ENCODE results near the gene DLGAP4.
"Not testable (repeated sequence)": the region's sequence is repeated elsewhere in the genome, so short reads cannot be mapped to it uniquely, and the experiment has no call there.

Gene DLGAP4

GRCh38 chr20:36541227-36541767, 235.2 kb downstream of the DLGAP4 start, which contains the start of gene MYL9:
Gene MYL9, plus strand, starts transcription at chr20:36541519. Its CDS starts 3,366 bp downstream, at chr20:36544885.
- no peak for DNase-seq (ENCODE audit: low read depth, low spot score)

DNA sequence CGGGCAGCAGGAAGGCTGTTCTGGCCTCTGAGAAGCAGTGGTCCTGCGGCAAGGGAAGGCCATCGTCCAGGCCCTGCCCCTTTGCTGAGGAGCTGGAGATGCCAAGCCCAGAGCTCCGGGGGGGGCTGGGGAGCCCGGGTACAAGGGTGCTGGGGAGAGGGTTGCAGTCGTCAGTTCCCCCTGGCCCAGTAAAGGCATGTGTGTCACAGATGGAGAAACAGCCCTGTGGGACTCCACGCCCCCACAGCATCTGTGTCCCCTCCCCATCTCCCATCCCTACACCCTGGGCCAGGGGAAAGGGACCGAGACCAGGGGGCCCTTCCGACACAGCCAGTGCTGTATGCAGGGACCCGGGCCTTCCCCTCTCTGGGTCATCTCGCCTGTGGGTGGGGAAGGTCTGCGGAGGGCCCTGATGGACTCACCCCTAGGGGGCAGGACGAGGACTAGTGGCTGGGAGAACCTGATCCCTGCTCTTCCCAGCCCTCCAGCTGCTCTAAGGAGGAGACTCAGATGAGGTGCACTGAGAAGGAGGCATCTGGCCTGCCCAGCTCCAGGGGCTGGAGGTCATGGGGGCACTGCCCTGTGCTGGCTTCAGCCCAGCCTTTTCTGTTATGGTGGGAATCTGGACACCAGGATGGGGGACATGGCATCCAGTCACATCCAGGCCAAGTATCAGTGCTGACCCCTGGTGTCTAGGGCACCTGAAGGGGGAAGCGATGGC, 235.8 kb downstream of the DLGAP4 start:
- no peak for DNase-seq (ENCODE audit: low read depth, low spot score)

DNA sequence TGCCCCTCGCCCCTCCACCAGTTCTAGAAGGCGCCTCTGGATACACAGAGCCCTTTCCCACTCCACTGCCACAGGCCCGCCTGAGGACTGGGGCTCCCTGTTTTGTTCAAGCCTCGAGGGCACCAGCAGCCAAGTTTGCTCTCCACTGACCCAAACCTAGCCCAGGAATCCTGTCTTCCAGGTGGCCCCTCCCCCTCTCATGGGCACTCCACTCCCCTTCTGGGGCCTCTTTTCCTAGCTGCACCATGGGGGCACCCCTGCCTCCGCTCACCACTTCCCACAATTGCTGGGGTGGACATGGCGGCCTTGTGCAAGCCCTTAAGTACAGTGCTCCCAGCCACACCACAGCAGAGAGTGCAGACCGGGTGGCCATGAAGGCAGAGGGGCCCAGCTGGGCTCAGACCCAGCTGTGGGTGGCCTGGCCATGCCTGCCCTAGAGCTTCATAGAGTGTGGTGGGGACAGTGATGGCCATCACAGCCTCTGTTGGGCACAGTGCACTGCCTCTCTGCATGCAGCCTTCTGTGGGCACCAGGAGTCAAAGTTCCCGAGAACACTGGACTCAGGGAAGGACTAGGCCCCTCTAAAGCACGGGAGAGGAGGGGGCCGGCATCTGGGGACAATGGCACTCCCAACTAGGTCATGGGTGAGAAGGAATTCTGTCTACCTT, 236.5 kb downstream of the DLGAP4 start:
- DNase-seq (ENCODE audit: low read depth, low spot score), result no peak

GRCh38 chr20:36543184-36544133, 237.3 kb downstream of the DLGAP4 start:
- DNase-seq (ENCODE audit: low read depth, low spot score), result no peak

DNA sequence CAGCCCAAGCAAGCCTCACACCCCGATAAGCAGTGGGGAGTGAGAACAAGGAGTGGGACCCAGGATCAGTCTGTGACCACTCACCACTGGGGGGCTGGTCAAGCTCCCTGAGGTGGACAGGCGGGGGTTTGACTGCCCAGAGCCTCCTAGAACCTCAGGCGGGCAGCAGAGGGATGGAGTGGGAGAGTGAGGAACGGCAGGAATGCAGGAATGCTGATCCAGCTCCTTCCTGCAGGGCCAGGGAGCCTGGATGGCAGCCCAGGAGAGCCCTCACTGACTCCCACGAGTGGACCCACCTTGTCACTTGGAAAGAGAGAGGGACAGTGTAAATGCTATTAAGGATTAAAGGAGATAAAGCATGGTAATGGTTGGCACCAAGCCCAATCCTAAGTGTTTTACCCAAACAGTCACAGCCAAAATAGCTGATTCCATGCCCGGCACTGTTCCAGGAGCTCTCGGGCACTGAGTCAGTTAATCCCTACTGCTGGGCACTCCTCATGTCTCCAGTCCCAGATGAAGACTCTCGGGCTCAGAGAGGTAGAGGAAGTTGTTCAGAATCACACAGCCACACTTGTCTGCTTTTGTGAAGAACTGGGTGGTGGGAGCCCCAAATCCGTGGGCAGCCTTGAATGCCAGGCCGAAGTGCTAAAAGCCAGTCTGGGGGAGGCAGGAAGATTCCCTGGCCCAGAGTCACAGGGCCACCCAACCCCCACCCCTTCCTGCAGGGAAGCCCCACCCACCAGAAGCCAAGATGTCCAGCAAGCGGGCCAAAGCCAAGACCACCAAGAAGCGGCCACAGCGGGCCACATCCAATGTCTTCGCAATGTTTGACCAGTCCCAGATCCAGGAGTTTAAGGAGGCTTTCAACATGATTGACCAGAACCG, 238.2 kb downstream of the DLGAP4 start:
- DNase-seq (ENCODE audit: low read depth, low spot score), result no peak

DNA sequence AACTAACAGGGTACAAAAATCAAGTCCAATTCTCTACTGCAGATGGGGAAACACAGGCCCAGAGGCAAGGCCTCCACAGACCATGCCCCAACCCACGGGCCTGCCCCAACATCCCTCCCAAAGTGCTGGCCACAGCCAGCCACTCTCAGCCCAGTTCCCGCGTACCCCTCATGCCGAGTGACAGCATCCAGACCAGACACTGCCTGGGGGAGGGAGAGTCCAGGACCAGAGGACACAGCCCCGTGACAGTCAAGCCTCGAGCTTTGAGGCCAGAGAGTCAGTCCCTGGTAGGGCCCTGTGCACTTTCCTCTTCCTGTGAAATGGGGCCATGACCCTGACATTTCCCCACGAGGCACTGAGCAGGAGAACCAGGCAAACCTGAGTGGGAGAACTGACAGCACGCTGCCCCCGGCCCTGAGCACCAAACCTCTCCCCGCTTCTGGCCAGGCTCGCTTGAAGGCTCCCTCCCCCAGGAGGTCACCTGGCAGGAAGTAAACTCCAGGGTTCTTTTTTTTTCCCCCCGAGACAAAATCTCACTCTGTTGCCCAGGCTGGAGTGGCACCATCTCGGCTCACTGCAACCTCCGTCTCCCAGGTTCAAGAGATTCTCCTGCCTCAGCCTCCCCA, 240.1 kb downstream of the DLGAP4 start:
- DNase-seq (ENCODE audit: low read depth, low spot score), result no peak

- no peak for DNase-seq (ENCODE audit: low read depth, low spot score)
Measured at GRCh38 chr20:36547186-36548005, 241.3 kb downstream of the DLGAP4 start.

- DNase-seq (ENCODE audit: low read depth, low spot score), result no peak
Measured at GRCh38 chr20:36548006-36548315, 241.8 kb downstream of the DLGAP4 start.

- no peak for DNase-seq (ENCODE audit: low read depth, low spot score)
Measured at GRCh38 chr20:36548704-36549627, 242.8 kb downstream of the DLGAP4 start.

DNA sequence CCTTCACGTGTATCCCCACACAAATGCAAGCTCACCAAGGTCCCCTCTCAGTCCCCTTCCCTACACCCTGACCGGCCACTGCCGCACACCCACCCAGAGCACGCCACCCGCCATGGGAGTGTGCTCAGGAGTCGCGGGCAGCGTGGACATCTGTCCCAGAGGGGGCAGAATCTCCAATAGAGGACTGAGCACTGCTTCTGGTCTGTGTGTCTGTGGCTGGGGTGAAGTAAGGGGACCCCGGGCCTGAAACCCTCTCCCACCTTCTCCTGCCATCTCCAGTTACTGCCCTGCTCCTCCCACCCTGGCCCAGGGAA, 243.4 kb downstream of the DLGAP4 start:
- DNase-seq (ENCODE audit: low read depth, low spot score), result no peak

GRCh38 chr20:36549942-36550789, 244.0 kb downstream of the DLGAP4 start:
- no peak for DNase-seq (ENCODE audit: low read depth, low spot score)

GRCh38 chr20:36550790-36551299, 244.7 kb downstream of the DLGAP4 start:
- DNase-seq (ENCODE audit: low read depth, low spot score), result no peak

DNA sequence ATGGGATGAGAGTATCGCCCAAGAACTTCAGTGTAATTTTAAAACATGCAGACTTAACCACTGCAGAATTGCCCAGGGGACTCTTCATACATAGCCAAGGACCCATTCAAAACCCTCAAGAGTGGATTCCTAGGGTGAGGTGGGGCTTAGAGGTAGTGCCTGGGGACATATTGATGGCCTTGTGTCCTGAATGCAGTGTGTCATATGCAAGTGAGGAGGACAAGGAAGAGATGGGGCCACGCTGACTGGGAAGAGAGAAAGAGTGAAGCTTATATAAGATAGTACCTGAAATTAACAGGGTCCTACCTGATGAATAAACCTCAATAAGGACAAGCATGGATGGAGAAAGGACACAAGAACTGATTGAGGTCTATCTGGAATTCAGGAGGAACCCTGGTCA, 249.1 kb downstream of the DLGAP4 start:
- DNase-seq (ENCODE audit: low read depth, low spot score), result no peak

DNA sequence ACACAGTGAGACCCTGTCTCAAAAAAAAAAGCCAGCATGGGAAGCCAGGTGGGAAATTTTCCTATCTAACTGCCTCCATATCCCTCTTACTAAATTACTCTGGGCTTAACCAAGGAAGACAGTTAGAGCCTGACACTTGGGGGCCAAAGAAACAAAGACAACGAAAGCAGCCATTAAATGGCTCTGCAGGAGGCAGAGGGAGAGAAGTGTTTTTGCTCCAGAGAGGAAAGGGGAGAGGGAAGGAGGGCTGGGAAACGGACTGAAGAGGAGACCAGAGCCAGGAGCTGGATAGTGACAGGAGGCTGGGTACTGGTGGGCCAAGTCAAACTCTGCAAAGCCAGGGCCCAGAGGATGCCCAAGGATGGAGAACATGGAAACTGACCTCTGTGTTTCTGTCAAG, 256.6 kb downstream of the DLGAP4 start:
- DNase-seq (ENCODE audit: low read depth, low spot score), result no peak

GRCh38 chr20:36563374-36563773, 257.2 kb downstream of the DLGAP4 start:
- DNase-seq (ENCODE audit: low read depth, low spot score), result no peak

DNA sequence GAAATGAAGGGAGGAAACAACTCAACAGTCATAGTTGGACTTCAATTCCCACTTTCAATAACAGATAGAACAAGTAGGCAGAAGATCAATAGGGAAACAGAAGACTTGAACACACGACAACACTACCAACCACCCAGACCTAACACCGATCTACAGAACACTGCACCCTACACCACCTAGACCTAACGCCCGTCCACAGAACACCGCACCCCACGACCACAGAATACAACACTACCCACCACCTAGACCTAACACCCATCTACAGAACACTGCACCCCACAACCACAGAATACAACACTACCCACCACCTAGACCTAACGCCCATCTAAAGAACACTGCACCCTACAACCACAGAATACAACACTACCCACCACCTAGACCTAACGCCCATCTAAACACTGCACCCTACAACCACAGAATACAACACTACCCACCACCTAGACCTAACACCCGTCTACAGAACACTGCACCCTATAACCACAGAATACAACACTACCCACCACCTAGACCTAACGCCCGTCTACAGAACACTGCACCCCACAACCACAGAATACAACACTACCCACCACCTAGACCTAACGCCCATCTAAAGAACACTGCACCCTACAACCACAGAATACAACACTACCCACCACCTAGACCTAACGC, 258.1 kb downstream of the DLGAP4 start:
- not testable (repeated sequence) for DNase-seq (ENCODE audit: low read depth, low spot score)

DNA sequence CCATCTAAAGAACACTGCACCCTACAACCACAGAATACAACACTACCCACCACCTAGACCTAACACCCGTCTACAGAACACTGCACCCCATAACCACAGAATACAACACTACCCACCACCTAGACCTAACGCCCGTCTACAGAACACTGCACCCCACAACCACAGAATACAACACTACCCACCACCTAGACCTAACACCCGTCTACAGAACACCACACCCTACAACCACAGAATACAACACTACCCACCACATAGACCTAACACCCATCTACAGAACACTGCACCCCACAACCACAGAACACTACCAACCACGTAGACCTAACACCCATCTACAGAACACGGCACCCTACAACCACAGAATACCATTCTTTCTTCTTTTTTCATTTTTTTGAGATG, 258.6 kb downstream of the DLGAP4 start:
- not testable (repeated sequence) for DNase-seq (ENCODE audit: low read depth, low spot score)
